Skeletal muscle tissue (tissue), 4 donors: ENCODE data around the gene PPP1R3F. TPM values are rescaled to one million over a fixed set of nuclear protein-coding genes. Genes with fewer than 3 reads are reported as not detected.

Experiments used
- H3K27ac ChIP-seq: one replicate; pipeline ENCODE4 v1.7.0; 2013; ENCODE audit warnings: mild to moderate bottlenecking, low read depth, low read length, inconsistent platforms
- H3K27me3 ChIP-seq, 3 donors: one replicate each; pipeline ENCODE4 v1.7.0; 2013; ENCODE audit warnings: low read length in 3 of 3; ENCODE audit not compliant: control insufficient read depth in 3 of 3, insufficient read depth in 3 of 3
- H3K36me3 ChIP-seq, 3 donors: one replicate each; pipeline ENCODE4 v1.7.0; 2013; ENCODE audit warnings: low read length in 3 of 3; ENCODE audit not compliant: control insufficient read depth in 3 of 3, insufficient read depth in 3 of 3
- H3K4me1 ChIP-seq, 3 donors: one replicate each; pipeline ENCODE4 v1.7.0; 2013; ENCODE audit warnings: low read length in 3 of 3, mild to moderate bottlenecking in 3 of 3; ENCODE audit not compliant: control insufficient read depth in 3 of 3, insufficient read depth in 3 of 3
- H3K4me3 ChIP-seq, 3 donors: one replicate each; pipeline ENCODE4 v1.7.0; 2013; ENCODE audit warnings: low read length in 3 of 3
- H3K9ac ChIP-seq, 3 donors: one replicate each; pipeline ENCODE4 v1.7.0; 2013; ENCODE audit warnings: low read length in 3 of 3, mild to moderate bottlenecking in 3 of 3, moderate library complexity in 2 of 3, low read depth in 1 of 3
- H3K9me3 ChIP-seq, 3 donors: one replicate each; pipeline ENCODE4 v1.7.0; 2013; ENCODE audit warnings: low read length in 3 of 3; ENCODE audit not compliant: control insufficient read depth in 3 of 3
- total RNA-seq: library from RNA; depleted of rRNA; stranded (reverse); fragments of >200 nt; gene quantifications from one replicate; pipeline ENCODE4 v1.2.3, GENCODE V29; 2014
- donor health status: Osteomylitis.

Gene PPP1R3F
- total RNA-seq, 1 donor from 2014 or later, result 6.8 TPM

DNA sequence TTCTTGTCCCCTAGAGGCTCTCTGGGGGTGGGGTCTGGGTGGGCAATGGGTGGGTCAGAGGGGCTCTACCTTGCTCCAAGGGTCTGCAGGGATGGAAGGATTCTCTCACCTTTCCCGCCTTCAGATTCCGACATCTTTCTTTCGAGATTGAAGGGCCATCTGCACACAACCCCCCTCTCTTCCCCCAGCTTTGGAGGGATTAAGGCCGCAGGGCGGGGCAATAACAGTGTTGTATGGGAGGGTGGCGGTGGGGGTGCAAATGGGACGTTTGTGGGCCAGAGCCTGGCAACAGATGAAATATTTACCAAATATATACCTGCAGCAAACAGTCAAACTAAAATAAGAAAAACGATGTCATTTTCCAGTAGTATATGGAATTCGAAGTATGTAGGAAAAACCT lies 36.4 kb upstream of the PPP1R3F start, which contains the start of gene CACNA1F:
TSS of gene CACNA1F (minus strand) at position 165 of the 400 bp plus-strand sequence. CDS start at position 134, 31 bp downstream.
- H3K27ac ChIP-seq, result no peak within 1 kb of the TSS
- peaks cover 2 to 6% (median 3%) of the 10 kb centered on the region in 3 donors for H3K4me1 ChIP-seq
- H3K9me3 ChIP-seq, result no peaks in the 10 kb centered on the region
- no peaks in the 10 kb centered on the region for H3K36me3 ChIP-seq
- peak within 1 kb of the TSS in 1 of 3 donors; percentile 25 for H3K9ac ChIP-seq
- H3K27me3 ChIP-seq, result no peaks in the 10 kb centered on the region
- no peak within 1 kb of the TSS for H3K4me3 ChIP-seq

DNA sequence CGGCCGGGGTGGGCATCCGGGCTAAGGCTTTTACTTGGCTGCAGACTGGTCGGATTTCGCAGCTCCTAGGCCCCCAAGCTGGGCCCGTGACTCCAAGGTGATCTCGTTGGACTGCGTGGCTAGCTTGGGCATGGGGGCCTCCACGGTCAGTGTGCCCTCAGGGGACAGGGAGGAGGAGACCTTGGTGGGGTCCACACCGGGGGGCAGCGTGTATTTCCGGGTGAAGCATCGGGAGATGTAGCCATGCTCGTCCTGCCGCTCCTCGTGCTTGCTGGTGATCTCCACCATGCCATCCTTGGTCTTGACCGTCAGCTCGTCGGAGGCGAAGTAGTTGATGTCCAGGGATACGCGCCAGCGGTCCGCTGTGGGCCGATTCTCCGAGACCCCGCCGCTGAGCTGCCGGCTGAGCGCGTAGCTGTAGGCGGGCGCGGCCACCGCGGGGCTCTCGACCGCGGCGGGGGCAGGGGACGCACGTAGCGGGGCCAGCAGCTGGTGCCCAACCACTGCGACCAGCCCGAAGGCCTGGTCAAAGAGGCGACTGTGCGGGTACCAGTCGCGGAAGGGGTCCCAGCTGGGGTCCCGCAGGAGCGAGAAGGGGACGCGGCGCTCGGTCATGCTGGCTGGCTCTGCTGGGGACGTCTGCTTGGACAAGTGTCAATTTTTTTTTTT lies 35.6 kb upstream of the PPP1R3F start:
- H3K9me3 ChIP-seq, result no peaks in the 10 kb centered on the region
- no peak overlapping the region for H3K27ac ChIP-seq
- H3K4me1 ChIP-seq, result peaks cover 2 to 6% (median 3%) of the 10 kb centered on the region in 3 donors
- no peaks in the 10 kb centered on the region for H3K36me3 ChIP-seq
- no peak overlapping the region for H3K4me3 ChIP-seq
- peak overlapping the region in 1 of 3 donors; percentile 25 for H3K9ac ChIP-seq
- no peaks in the 10 kb centered on the region for H3K27me3 ChIP-seq

DNA sequence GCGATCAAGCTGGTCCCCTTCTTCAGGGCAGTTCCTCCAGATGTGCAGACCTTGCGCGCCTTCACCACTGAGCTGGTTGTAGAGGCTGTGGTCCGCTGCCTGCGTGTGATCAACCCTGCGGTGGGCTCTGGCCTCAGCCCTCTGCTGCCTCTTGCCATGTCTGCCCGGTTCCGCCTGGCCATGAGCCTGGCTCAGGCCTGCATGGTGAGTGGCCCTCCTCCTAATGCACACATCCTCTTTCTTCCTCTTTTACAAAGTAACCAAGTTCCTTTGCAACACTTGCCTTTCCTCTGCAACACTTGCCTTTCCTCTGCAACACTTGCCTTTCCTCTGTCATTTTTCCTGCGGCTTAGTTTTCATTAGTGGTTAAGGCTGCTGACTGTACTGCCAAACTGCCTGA lies 32.5 kb upstream of the PPP1R3F start:
- Histone ChIP-seq H3K27ac (no peak overlapping the region), H3K4me1 (peaks cover 2 to 6% (median 3%) of the 10 kb centered on the region in 3 donors), H3K9ac (peak overlapping the region in 1 of 3 donors; percentile 10), H3K27me3 (no peaks in the 10 kb centered on the region), H3K9me3 (no peaks in the 10 kb centered on the region), H3K4me3 (no peak overlapping the region), H3K36me3 (peaks cover 0 to 2% (median 0%) of the 10 kb centered on the region in 3 donors)

DNA sequence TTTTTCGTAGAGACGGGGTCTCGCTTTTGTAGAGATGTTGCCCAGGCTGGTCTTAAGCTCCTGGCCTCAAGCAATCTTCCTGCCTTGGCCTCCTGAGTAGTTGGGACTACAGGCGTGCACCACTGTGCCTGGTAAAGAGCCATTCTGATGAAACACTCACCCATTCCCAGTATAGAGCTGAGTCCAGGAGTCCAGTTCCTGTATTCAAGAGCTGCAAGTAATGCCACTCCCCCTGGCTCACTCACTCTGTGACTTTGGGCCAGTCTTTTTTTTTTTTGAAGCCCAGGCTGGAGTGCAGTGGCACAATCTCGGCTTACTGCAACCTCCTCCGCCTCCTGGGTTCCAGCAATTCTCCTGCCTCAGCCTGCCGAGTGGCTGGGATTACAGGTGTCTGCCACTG lies 30.9 kb upstream of the PPP1R3F start:
- Histone ChIP-seq H3K36me3 (peaks cover 7 to 14% (median 7%) of the 10 kb centered on the region in 3 donors), H3K27ac (no peak overlapping the region), H3K4me3 (no peak overlapping the region), H3K27me3 (no peaks in the 10 kb centered on the region), H3K9ac (no peak overlapping the region), H3K4me1 (peaks cover 2 to 6% (median 3%) of the 10 kb centered on the region in 3 donors), H3K9me3 (no peaks in the 10 kb centered on the region)

DNA sequence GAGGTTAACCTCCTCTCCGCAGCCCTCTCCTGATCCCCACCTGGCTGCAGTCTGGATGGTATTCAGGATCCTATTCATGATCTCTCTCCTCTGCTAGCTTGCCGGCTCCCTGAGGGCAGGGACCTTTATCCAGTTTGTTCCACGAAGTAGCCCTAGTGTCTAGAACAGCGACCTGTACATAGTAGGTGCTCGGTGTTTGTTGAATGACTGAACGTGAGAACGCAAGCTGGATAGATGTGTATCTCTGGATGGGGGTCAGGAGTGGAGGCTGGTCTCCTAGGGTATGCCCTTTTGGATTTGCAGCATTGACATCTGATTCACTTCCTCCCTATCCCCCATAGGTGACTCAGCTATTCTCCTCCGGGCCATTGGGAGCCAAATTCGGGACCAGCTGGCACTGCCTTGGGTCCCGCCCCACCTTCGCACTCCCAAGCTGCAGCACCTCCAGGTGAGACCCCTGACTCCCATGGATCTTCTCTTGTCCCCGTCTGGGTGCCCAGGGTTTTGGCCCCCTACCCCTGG lies 27.0 kb upstream of the PPP1R3F start:
- H3K4me1 ChIP-seq, result no peaks in the 10 kb centered on the region
- H3K9me3 ChIP-seq, result no peaks in the 10 kb centered on the region
- H3K27me3 ChIP-seq, result no peaks in the 10 kb centered on the region
- no peak overlapping the region for H3K9ac ChIP-seq
- no peak overlapping the region for H3K4me3 ChIP-seq
- peaks cover 13 to 36% (median 18%) of the 10 kb centered on the region in 3 donors for H3K36me3 ChIP-seq
- no peak overlapping the region for H3K27ac ChIP-seq

DNA sequence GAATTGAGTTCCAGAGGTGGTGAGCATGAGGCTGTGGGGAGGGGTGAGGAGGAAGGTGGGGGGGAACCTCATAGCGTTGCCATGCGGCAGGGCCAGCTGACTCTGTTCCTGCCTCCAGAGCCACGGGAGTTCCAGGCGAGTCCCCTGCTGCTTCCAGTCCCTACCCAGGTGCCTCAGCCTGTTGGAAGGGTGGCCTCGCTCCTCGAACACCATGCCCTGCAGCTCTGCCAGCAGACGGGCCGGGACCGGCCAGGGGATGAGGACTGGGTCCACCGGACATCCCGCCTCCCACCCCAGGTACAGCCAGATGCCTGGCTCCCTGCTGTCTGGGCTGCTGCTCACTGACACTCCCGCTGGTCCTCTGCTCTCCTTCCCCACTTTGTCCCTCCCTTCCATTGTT lies 26.4 kb upstream of the PPP1R3F start:
- Histone ChIP-seq H3K4me1 (no peaks in the 10 kb centered on the region), H3K27ac (no peak overlapping the region), H3K27me3 (no peaks in the 10 kb centered on the region), H3K9me3 (no peaks in the 10 kb centered on the region), H3K9ac (no peak overlapping the region), H3K4me3 (no peak overlapping the region), H3K36me3 (peaks cover 13 to 39% (median 18%) of the 10 kb centered on the region in 3 donors)

DNA sequence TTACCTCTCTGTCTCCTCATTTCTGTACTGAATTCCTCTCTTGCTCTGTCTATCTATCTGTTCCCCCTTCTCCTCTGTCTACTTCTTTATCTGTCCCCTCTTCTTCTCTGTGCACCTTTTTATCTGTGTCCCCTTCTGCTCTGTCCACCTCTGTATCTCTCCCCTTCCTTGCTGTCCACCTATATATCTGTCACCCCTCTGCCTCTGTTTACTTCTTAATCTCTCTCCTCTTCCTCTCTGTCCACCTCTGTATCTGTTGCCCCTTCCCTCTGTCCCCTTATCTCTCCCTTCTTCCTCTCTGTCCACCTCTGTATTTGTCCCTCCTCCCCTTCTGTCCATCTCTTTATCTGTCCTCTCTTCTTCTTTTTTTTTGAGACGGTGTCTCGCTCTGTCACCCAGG lies 25.4 kb upstream of the PPP1R3F start:
- H3K9ac ChIP-seq, result no peak overlapping the region
- no peak overlapping the region for H3K4me3 ChIP-seq
- H3K36me3 ChIP-seq, result peaks cover 18 to 42% (median 18%) of the 10 kb centered on the region in 3 donors
- H3K4me1 ChIP-seq, result no peaks in the 10 kb centered on the region
- no peak overlapping the region for H3K27ac ChIP-seq
- no peaks in the 10 kb centered on the region for H3K9me3 ChIP-seq
- no peaks in the 10 kb centered on the region for H3K27me3 ChIP-seq

DNA sequence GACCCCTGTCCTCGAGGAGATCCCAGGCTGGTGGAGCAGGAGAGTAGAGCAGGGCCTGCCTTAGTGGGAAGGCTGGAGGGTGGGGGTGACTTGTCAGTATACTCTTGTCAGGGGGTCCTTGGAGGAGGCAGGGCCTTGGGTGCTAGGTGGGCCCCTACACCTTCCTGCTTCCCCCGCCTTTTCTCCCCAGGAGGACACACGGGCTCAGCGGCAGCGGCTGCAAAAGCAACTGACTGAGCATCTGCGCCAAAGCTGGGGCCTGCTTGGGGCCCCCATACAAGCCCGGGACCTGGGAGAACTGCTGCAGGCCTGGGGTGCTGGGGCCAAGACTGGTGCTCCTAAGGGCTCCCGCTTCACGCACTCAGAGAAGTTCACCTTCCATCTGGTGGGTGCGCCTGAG lies 23.1 kb upstream of the PPP1R3F start:
- Histone ChIP-seq H3K9ac (no peak overlapping the region), H3K9me3 (no peaks in the 10 kb centered on the region), H3K27ac (no peak overlapping the region), H3K27me3 (no peaks in the 10 kb centered on the region), H3K4me3 (no peak overlapping the region), H3K36me3 (peaks cover 18 to 41% (median 24%) of the 10 kb centered on the region in 3 donors), H3K4me1 (no peaks in the 10 kb centered on the region)

DNA sequence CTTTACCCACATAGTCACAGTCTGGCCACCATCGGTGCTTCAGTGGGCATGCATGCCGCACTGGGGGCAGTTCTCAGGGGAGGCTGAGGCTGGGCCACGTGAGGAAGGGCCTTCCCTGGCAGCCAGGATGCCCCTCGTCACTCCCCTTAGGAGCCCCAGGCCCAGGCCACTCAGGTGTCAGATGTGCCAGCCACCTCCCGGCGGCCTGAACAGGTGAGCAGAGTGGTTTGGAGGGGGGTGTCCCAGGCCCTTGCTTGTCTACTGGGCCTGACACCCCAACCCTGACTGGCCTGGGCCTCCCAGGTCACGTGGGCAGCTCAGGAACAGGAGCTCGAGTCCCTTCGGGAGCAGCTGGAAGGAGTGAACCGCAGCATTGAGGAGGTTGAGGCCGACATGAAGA lies 22.2 kb upstream of the PPP1R3F start:
- H3K36me3 ChIP-seq, result peaks cover 17 to 41% (median 24%) of the 10 kb centered on the region in 3 donors
- no peaks in the 10 kb centered on the region for H3K4me1 ChIP-seq
- no peak overlapping the region for H3K9ac ChIP-seq
- H3K27ac ChIP-seq, result no peak overlapping the region
- no peaks in the 10 kb centered on the region for H3K27me3 ChIP-seq
- H3K4me3 ChIP-seq, result no peak overlapping the region
- H3K9me3 ChIP-seq, result no peaks in the 10 kb centered on the region
